Cardiac fibroblast (primary cell): ENCODE data around the gene NIM1K.
A peak's percentile ranks its signal among the peaks of the same experiment; 100 is the strongest.

Source experiments
- DNase-seq, 2 donors: peaks; one replicate each; pipeline versions ENCODE4 v3.0.0 to v3.0.0-alpha.2; 2010; ENCODE audit warnings: low read depth in 2 of 2
- H3K4me3 ChIP-seq, 2 donors: replicated peaks in 1 of 2; 1 replicate in 1 of 2; 2 replicates in 1 of 2; pipeline ENCODE4 v1.5.1; 2011; ENCODE audit warnings: low read depth in 2 of 2, low read length in 2 of 2, mild to moderate bottlenecking in 2 of 2, moderate library complexity in 1 of 2
- CTCF ChIP-seq: IDR thresholded peaks from one replicate; pipeline ENCODE4 v1.5.1; 2011; ENCODE audit warnings: low read depth, mild to moderate bottlenecking, low read length, inconsistent platforms

NIM1K gene

GRCh38 chr5:43209833-43210232, 17.8 kb downstream of the NIM1K start:
- no peak for DNase-seq
- TF ChIP-seq CTCF, result no peak
- no peak overlapping the region for H3K4me3 ChIP-seq

GRCh38 chr5:43210570-43210969, 18.5 kb downstream of the NIM1K start:
- no peak for DNase-seq
- no peak overlapping the region for H3K4me3 ChIP-seq
- TF ChIP-seq CTCF, result no peak

GRCh38 chr5:43213951-43214350, 21.9 kb downstream of the NIM1K start:
- no peak for DNase-seq
- H3K4me3 ChIP-seq, result no peak overlapping the region
- TF ChIP-seq CTCF, result no peak

- no peak for TF ChIP-seq CTCF
- no peak overlapping the region for H3K4me3 ChIP-seq
- DNase-seq, result peak; percentile 17 to 58
Observed at GRCh38 chr5:43215073-43215631, 23.1 kb downstream of the NIM1K start.

- no peak overlapping the region for H3K4me3 ChIP-seq
- no peak for DNase-seq
- TF ChIP-seq CTCF, result no peak
Observed at GRCh38 chr5:43216941-43217340, 24.9 kb downstream of the NIM1K start.

GRCh38 chr5:43219120-43219519, 27.1 kb downstream of the NIM1K start:
- no peak for DNase-seq
- no peak for TF ChIP-seq CTCF
- no peak overlapping the region for H3K4me3 ChIP-seq

- H3K4me3 ChIP-seq, result no peak overlapping the region
- no peak for TF ChIP-seq CTCF
- DNase-seq, result no peak
Observed at GRCh38 chr5:43221502-43221901, 29.5 kb downstream of the NIM1K start.
